A549 treated with AZD9567 at 1 μM for 4 hours (cell line): ENCODE measurements around the gene SEMA4B. TPM values are rescaled to one million over a fixed set of nuclear protein-coding genes. Genes with fewer than 3 reads are reported as not detected.

Experiments used
- total RNA-seq: library from RNA; stranded (reverse); fragments of 200-300 nt; extraction: Qiagen RNA extraction; gene quantifications from 5 replicates; pipeline ENCODE4 v1.2.3, GENCODE V29; 2022; ENCODE audit not compliant: insufficient read depth

The SEMA4B gene
- total RNA-seq, result 60.7 to 85.0 TPM (median 82.2 TPM) in 5 replicates

DNA sequence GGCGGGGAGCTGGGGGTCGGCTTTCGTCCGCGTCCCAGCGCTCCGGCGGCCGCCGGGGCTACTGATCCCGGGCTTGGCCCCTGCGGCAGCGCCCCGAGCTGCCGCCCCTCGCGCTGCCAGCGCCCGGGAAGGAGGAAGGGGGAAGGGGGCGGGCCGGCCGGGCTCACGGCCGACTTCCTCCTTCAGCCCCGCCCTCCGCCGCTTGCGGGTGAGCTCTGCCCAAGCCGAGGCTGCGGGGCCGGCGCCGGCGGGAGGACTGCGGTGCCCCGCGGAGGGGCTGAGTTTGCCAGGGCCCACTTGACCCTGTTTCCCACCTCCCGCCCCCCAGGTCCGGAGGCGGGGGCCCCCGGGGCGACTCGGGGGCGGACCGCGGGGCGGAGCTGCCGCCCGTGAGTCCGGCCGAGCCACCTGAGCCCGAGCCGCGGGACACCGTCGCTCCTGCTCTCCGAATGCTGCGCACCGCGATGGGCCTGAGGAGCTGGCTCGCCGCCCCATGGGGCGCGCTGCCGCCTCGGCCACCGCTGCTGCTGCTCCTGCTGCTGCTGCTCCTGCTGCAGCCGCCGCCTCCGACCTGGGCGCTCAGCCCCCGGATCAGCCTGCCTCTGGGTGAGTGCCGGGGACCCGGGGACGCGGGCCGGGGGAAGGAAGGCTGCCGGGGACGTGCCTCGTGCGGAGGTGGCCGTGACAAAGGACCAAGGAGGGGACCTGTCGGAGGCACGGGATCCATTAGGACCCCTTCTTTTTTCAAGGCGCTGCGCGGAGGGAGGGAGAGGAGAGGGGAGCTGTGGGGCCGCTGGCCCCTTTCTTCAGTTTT, at the start of gene SEMA4B:
SEMA4B (plus strand) TSS at position 201 of the 814 bp plus-strand sequence; CDS start at position 450, 249 bp downstream.

DNA sequence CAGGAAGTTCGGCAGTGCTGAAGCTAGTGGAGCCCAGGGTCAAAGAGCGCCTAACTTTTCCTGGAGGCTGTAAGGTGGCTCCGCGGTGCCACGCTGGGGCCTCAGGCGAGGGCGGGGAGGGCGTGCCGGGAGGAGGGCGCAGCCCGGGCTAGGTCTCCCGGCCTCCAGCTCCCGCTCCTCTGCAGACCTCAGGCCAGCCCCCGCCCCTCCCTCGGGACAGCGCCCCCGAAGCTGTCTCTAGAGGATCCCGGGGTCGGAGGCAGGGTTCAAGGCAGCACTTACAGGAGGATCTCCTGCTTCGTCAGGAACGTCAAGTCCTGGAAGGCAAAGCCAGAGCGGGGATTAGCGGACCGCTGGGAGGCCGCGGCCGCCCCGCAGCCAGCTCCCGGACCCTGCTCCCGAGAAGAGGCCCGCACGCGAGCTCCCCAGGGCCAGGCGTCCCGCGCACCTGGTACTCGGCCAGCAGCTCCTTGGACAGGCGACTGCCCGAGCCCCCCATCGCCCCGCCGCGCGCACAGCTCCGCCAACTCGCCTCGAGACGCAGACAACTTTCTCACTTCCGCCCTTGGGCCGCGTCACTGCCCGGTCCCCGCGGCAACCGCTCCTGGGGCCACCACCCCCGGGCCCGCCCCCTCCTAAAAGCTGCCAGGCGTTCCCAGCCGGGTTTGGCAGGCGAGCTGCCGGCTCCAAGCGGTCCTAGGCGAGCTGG, 32.4 kb downstream of the SEMA4B start, which contains the start of gene CIB1:
CIB1 (minus strand) TSS at position 555 of the 709 bp plus-strand sequence; CDS start at position 499, 56 bp downstream.

DNA sequence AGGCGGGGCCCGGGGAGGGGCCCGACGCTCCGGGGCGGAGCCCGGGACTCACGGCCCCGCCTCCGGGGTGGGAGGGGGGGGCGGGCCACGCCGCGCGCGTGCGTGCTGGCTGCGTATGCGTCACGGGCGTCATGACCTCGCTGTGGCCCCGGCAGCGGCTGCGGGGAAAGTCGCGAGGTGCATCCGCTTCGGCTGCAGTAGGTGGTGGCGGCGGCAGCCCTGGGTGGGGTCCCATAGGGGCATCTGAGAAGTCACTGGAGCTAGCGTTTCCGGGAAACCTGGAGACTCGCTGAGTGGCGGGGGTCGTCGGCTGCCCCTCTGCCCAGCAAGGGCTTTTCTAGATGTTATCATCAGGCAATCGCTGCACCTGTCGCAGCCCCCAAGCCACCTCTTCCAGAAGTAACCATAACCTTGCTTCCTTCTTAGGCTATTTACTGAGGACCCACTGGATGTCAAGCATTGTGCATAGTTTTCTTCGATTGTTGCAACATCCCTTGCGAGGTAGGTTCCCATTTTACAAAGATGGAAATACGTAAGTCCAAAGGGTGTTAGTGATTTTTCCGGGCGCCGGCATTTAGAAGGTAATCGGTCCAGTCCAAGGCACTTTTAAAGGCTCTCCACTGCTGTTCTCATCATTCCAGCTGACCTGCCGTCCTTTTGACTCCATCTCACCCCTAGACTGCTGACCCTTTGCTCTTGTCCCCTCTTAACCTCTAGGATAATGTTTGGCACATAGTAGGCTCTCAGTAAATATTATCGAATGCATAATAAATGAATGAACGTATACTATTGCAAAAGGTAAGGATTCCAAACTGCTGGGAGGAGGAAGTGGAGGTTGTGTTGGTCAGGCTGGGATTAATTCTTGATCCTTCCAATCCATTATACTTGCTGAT, 33.2 kb downstream of the SEMA4B start, which contains the start of gene GDPGP1:
GDPGP1 (plus strand) TSS at position 114 of the 893 bp plus-strand sequence. CDS start 6,700 bp downstream, outside the sequence.

DNA sequence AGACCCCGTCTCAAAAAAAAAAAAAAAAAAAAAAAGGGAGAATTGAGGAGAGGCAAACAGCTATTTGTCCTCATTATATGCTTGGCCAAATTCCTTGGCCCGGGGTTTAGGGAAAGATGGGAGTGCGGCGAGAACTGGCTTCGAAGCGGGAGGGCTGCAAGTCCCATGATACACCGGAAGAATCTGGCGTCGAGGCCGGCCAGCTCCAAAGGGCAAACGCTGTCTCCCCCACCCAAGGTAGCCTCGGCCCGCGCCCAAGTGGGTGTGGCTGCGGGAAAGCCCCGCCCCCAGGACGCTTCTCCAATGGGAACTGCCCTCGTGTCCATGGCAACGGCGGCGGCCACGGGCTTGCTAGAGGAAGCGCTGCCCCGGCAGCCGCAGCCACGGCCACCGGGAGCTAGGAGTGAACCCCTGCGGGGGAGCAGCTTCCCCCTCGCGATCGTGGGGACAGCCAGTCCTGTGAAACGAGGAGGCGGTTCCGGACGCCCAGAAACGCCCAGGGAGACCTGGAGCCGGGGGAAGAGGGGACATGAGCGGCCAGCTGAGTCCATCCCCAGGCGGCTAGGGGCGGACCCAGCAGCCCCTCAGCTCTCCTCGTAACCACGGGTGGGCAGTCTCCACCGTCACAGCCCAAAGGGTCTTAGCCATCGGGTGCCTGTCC, 48.2 kb downstream of the SEMA4B start, which contains the start of gene TTLL13:
TTLL13 (plus strand) TSS at position 354 of the 661 bp plus-strand sequence. CDS start 1,075 bp downstream, outside the sequence.

GRCh38 chr15:90265271-90266060, 64.3 kb downstream of the SEMA4B start, which contains the start of gene NGRN:
NGRN (plus strand) TSS chr15:90265672; CDS start chr15:90265713, 41 bp downstream.

Other genes starting within 250 kb of the SEMA4B start
- 12.2 to 14.4 TPM (median 13.4 TPM) in 5 replicates for gene ZNF710, start 200.0 kb upstream of the SEMA4B start, total RNA-seq
- gene IDH2, start 98.9 kb upstream of the SEMA4B start, total RNA-seq, result 41.0 to 48.4 TPM (median 47.3 TPM) in 5 replicates
- gene CIB1, start 32.6 kb downstream of the SEMA4B start, total RNA-seq, result 179 to 231 TPM (median 224 TPM) in 5 replicates
- gene GDPGP1, start 32.9 kb downstream of the SEMA4B start, total RNA-seq, result 3.1 to 5.1 TPM (median 4.6 TPM) in 5 replicates
- 0.10 to 0.26 TPM (median 0.15 TPM) in 4 of 5 replicates, not detected in the other for gene TTLL13, start 48.2 kb downstream of the SEMA4B start, total RNA-seq
- 109 to 116 TPM (median 110 TPM) in 5 replicates for gene NGRN, start 64.3 kb downstream of the SEMA4B start, total RNA-seq
- 0.56 to 1.5 TPM (median 1.3 TPM) in 5 replicates for gene ZNF774, start 151.0 kb downstream of the SEMA4B start, total RNA-seq
- 148 to 273 TPM (median 155 TPM) in 5 replicates for gene IQGAP1, start 186.9 kb downstream of the SEMA4B start, total RNA-seq